ENCODE measurements around the gene SPRY1. TPM values are rescaled to one million over a fixed set of nuclear protein-coding genes. Genes with fewer than 3 reads are reported as not detected.

The SPRY1 gene
- total and polyA plus RNA-seq, 11 donors: 17.0 to 104 (median 39.1) TPM

DNA sequence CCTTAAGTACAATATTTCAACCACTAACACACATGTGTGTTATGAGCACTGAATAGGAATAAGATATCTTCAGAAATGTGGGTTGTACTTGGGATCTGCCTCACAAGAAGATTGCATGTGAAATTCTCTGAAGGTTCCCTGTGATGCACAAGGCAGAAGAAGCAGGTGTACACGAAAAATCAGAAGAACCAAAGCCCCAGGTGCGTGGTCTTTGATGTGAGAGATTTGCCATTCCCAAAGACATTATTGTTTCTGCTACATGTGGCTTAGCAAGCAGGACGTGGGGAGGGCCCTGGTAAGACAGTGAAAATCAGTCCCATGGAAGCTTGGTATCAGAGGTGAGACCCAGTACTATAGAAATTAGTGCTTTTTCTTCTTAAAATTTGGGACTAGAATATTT lies 13.0 kb upstream of the SPRY1 start:
- intact Hi-C loops (cut with DNase I): loop anchor here in 2 of 10 donors (10.0 kb wide), 2 partner anchors 129 to 731 kb away; no protein-coding TSS in a partner anchor
- no peak overlapping the region for H3K27ac ChIP-seq

DNA sequence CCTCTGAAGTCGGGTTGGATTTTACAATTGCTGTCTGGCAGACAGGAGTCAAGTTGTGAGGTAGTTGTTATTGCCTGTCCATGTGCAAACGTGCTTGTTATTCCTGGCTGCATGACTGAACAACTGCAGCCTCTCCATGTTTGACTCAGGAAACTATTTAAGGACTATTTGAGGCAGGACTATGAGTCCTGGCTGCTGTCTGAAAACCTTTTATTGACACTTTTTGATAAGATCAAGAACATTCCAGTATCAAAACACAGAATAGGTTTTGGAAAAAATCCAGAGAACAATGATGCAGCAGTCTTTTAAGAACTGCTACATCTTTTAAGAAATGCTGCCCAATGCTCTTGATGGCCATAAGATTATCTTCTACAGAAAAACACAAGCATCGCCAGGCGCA lies 10.0 kb upstream of the SPRY1 start:
- TF ChIP-seq POLR2A (IDR thresholded peaks at IDR 0.05): no peak
- TF ChIP-seq, protein P1, sequence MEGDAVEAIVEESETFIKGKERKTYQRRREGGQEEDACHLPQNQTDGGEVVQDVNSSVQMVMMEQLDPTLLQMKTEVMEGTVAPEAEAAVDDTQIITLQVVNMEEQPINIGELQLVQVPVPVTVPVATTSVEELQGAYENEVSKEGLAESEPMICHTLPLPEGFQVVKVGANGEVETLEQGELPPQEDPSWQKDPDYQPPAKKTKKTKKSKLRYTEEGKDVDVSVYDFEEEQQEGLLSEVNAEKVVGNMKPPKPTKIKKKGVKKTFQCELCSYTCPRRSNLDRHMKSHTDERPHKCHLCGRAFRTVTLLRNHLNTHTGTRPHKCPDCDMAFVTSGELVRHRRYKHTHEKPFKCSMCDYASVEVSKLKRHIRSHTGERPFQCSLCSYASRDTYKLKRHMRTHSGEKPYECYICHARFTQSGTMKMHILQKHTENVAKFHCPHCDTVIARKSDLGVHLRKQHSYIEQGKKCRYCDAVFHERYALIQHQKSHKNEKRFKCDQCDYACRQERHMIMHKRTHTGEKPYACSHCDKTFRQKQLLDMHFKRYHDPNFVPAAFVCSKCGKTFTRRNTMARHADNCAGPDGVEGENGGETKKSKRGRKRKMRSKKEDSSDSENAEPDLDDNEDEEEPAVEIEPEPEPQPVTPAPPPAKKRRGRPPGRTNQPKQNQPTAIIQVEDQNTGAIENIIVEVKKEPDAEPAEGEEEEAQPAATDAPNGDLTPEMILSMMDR (IDR thresholded peaks at IDR 0.05): no peak

More for the DNA sequence above, 13.0 kb upstream of the SPRY1 start:
- Histone ChIP-seq H3K4me1 (peaks cover 0 to 16% (median 10%) of the 10 kb centered on the region in 12 donors), H3K36me3 (no peaks in the 10 kb centered on the region), H3K9me3 (no peaks in the 10 kb centered on the region), H3K27me3 (no peaks in the 10 kb centered on the region), H3K4me3 (no peak overlapping the region)
- TF ChIP-seq POLR2A (IDR thresholded peaks at IDR 0.05): no peak
- TF ChIP-seq, protein P1 (IDR thresholded peaks at IDR 0.05): no peak
- WGBS, 4 donors: 89 to 98% (median 95%) methylated on average over 3 of the region's 3 CpGs
- ATAC-seq (no peak), DNase-seq (no peak)

DNA sequence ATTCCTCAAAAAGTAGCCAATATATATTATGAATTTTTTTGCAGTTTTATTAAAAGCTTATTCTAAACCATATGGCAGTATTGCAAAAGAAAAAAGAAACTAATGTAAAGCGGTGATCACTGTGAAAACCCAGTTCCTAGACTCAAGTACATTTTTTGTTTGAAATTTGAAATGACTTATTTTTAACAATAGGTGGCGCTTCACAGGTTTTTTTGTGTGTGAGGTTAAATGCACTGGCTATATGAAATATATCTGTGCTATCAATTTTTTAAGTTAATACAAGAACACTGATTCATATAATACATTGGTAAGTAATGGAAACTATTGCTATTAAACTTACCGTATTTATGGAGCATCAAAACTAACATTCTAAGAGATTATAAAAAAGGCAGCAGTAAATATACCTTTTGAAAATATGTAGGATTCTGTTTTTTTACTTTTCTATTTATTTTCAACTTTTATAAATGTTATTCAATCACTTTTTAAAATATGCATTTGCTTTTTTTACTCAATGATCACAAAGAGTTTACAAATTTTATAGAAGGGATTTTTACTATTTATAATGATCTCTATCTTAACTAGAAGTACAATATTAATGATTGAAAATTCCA lies 5.6 kb upstream of the SPRY1 start:
- Histone ChIP-seq H3K27me3 (no peaks in the 10 kb centered on the region), H3K36me3 (no peaks in the 10 kb centered on the region), H3K4me3 (no peak overlapping the region), H3K27ac (no peak overlapping the region), H3K4me1 (peaks cover 0 to 21% (median 10%) of the 10 kb centered on the region in 12 donors), H3K9me3 (no peaks in the 10 kb centered on the region)
- TF ChIP-seq, protein P1 (IDR thresholded peaks at IDR 0.05): peak; percentile 22 to 70 (median 51)
- no peak for TF ChIP-seq POLR2A (IDR thresholded peaks at IDR 0.05)
- 50 to 59% (median 52%) methylated on average over 3 of the region's 3 CpGs for WGBS, 4 donors
- no peak for DNase-seq
- no peak for ATAC-seq
- intact Hi-C loops (cut with DNase I): loop anchor here in 7 of 10 donors (5.0 to 10.0 kb wide), 9 partner anchors 174 to 874 kb away; no protein-coding TSS in a partner anchor

More for the DNA sequence above, 10.0 kb upstream of the SPRY1 start:
- Histone ChIP-seq H3K27me3 (no peaks in the 10 kb centered on the region), H3K4me3 (no peak overlapping the region), H3K4me1 (peaks cover 0 to 15% (median 10%) of the 10 kb centered on the region in 12 donors), H3K9me3 (no peaks in the 10 kb centered on the region), H3K27ac (peak overlapping the region in 3 of 12 donors; percentile 19 to 57 (median 37)), H3K36me3 (no peaks in the 10 kb centered on the region)
- peak; percentile 79 to 90 (median 88) for ATAC-seq
- DNase-seq: no peak
- WGBS, 4 donors: 52 to 61% (median 58%) methylated on average over 4 of the region's 4 CpGs
- intact Hi-C loops (cut with DNase I): loop anchor here in 4 of 10 donors (5.0 to 10.0 kb wide), 5 partner anchors 34 to 876 kb away; no protein-coding TSS in a partner anchor

DNA sequence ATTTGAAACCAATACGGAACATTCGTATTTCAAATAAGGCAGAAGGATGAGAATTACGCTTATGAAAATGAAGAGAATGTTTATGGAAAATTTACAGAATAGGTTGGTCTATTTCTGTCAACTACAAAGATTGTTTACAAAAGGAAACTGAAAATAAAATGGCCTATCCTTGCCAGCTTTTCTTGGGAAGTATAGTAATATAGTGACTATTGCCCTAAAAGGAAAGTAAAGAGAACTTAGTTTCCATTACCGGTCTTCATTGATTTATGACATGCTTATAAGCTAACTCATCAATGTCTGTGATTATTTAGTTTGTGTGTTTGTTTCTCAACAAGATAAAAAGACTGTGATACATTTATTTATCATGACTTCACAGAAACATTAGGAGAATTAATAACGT lies 2.9 kb upstream of the SPRY1 start:
- peaks cover 0 to 8% (median 0%) of the 10 kb centered on the region in 9 donors for H3K27me3 ChIP-seq
- WGBS, 4 donors: 75 to 81% (median 76%) methylated on average over 5 of the region's 5 CpGs
- peak overlapping the region in 5 of 12 donors; percentile 8 to 54 (median 43) for H3K27ac ChIP-seq
- peak overlapping the region in 6 of 12 donors; percentile 0 to 35 (median 10) for H3K4me3 ChIP-seq
- intact Hi-C loops (cut with DNase I): loop anchor here in 7 of 10 donors (5.0 to 10.0 kb wide), 9 partner anchors 171 to 871 kb away; no protein-coding TSS in a partner anchor
- peaks cover 0 to 22% (median 0%) of the 10 kb centered on the region in 12 donors for H3K4me1 ChIP-seq
- peaks cover 0 to 8% (median 0%) of the 10 kb centered on the region in 9 donors for H3K36me3 ChIP-seq
- no peaks in the 10 kb centered on the region for H3K9me3 ChIP-seq
- no peak for ATAC-seq
- TF ChIP-seq POLR2A (IDR thresholded peaks at IDR 0.05): no peak
- TF ChIP-seq, protein P1 (IDR thresholded peaks at IDR 0.05): no peak
- no peak for DNase-seq
